RWPE2 (cell line): ENCODE results near the gene DLG5.
"Not testable (repeated sequence)": the region's sequence is repeated elsewhere in the genome, so short reads cannot be mapped to it uniquely, and the experiment has no call there.

Experiments used
- ATAC-seq: fragments of 200-7000 bp; cut with Tn5 transposase; 3 replicates; pipeline ENCODE4 v1.9.1; 2021; ENCODE audit warnings: low read depth
- DNase-seq: peaks from one replicate; pipeline ENCODE4 v3.0.0-alpha.2; 2020; ENCODE audit warnings: low spot score
- H3K27ac ChIP-seq: fragments of 450-650 bp; 2 replicates; pipeline ENCODE4 v1.5.1; 2017; ENCODE audit warnings: mild to moderate bottlenecking; ENCODE audit not compliant: poor library complexity, severe bottlenecking
- H3K27me3 ChIP-seq: fragments of 250-450 bp; sonication (Bioruptor Pico); 2 replicates; pipeline ENCODE4 v1.5.1; 2021; ENCODE audit warnings: mild to moderate bottlenecking, moderate library complexity; ENCODE audit not compliant: insufficient read depth, poor library complexity, severe bottlenecking
- H3K36me3 ChIP-seq: fragments of 250-450 bp; sonication (Bioruptor Pico); 2 replicates; pipeline ENCODE4 v1.5.1; 2020; ENCODE audit warnings: low read depth, mild to moderate bottlenecking, moderate library complexity
- H3K4me1 ChIP-seq: fragments of 250-450 bp; sonication (Bioruptor Pico); 2 replicates; pipeline ENCODE4 v1.5.1; 2021; ENCODE audit warnings: mild to moderate bottlenecking, moderate library complexity; ENCODE audit not compliant: insufficient read depth, poor library complexity, severe bottlenecking
- H3K4me3 ChIP-seq: fragments of 250-450 bp; sonication (Bioruptor Pico); 2 replicates; pipeline ENCODE4 v1.5.1; 2021; ENCODE audit warnings: mild to moderate bottlenecking, moderate library complexity; ENCODE audit not compliant: severe bottlenecking
- H3K9me3 ChIP-seq: fragments of 250-450 bp; sonication (Bioruptor Pico); 2 replicates; pipeline ENCODE4 v1.5.1; 2021; ENCODE audit warnings: mild to moderate bottlenecking, moderate library complexity; ENCODE audit not compliant: severe bottlenecking
- CTCF ChIP-seq: fragments of 450-650 bp; IDR thresholded peaks from one replicate; pipeline ENCODE4 v1.5.1; 2017; ENCODE audit warnings: mild to moderate bottlenecking, moderate library complexity; ENCODE audit not compliant: poor library complexity, severe bottlenecking

DLG5 gene

DNA sequence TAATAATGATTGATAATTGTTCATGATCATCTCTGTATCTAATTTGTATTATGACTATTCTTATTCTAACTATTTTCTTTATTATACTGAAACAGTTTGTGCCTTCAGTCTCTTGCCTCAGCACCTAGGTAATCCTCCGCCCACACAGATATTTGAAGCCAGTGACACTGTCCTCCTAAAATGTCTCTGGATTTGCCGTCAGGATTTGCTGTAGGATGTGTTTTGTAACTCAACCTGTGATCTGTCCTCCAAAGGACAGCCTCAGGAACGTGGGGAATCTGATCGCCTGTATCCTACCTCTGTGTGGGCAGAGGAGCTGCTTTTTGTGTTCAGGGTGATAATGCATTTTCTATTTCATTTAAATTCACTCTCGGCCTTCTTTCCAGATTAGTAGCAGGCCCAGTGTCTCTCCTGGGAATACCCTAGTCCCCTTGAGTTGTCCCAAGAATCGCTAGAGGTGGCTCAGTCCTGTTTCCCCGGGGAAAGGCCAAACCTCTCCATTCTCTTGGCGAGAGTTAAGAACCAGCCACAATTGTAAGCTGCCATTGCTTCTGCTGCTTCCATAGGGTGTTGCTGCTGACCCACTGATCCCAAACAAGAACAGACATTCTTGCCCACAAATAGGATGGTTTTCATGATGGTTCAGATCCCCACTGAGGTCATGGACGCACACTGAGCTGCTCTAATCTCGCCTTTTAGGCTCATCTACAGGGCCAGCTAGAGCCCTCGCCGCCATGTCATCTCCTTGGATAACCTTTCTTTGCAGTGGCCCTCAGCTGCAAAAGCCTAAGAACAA, 152.7 kb downstream of the DLG5 start:
- Histone ChIP-seq H3K4me1 (no peaks in the 10 kb centered on the region), H3K27ac (no peak overlapping the region), H3K36me3 (no peaks in the 10 kb centered on the region; the same call in 1 of the 2 replicates), H3K4me3 (no peak overlapping the region), H3K9me3 (peaks cover 5% of the 10 kb centered on the region), H3K27me3 (no peaks in the 10 kb centered on the region)
- TF ChIP-seq CTCF = no peak
- no peak for ATAC-seq
- DNase-seq = no peak

DNA sequence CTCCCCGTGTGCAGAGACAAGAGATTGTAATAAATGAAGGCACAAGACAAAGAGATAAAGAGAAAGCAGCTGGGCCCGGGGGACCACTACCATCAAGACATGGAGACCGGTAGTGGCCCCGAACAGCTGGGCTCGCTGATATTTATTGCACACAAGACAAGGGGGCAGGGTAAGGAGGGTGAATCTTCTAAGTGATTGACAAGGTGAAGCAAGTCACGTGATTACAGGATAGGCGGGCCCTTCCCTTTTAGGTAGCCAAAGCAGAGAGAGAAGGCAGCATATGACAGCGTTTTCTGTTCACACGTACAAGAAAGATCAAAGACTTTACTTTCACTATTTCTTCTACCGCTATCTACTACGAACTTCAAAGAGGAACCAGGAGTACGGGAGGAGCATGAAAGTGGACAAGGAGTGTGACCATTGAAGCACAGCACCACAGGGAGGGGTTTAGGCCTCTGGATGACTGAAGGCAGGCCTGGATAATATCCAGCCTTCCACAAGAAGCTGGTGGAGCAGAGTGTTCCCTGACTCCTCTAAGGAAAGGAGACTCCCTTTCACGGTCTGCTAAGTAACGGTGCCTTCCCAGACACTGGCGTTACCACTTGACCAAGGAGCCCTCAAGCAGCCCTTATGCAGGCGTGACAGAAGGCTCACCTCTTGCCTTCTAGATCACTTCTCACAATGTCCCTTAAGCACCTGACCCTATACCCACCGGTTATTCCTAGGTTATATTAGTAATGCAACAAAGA, 153.5 kb downstream of the DLG5 start:
- ATAC-seq, DNase-seq, H3K27ac ChIP-seq, H3K4me3 ChIP-seq, H3K27me3 ChIP-seq, H3K36me3 ChIP-seq, H3K9me3 ChIP-seq, H3K4me1 ChIP-seq: not testable (repeated sequence)

DNA sequence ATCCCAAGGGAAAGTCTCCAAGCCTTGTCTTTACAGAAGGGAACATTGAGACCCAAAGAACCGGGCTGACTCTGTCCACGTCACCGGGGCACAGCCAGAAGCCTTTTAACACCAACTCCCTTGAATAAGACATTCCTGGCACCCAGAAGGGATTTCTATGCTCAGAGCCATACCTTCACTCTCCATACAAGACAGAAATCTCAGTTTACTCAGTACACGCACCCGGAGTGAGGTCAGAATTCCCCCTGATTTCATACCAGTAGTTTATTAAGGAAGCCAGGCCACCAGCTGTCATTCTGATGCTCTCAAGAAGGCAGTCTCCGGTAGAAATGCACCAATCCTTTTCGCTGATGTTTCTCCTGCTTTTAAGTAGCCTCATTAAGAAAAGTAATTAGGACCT, 154.7 kb downstream of the DLG5 start:
- no peak overlapping the region for H3K4me3 ChIP-seq
- DNase-seq (no peak), ATAC-seq (no peak)
- H3K4me1 ChIP-seq = no peaks in the 10 kb centered on the region
- H3K9me3 ChIP-seq = no peaks in the 10 kb centered on the region
- TF ChIP-seq CTCF = no peak
- no peak overlapping the region for H3K27ac ChIP-seq
- no peaks in the 10 kb centered on the region for H3K27me3 ChIP-seq
- H3K36me3 ChIP-seq = no peaks in the 10 kb centered on the region

DNA sequence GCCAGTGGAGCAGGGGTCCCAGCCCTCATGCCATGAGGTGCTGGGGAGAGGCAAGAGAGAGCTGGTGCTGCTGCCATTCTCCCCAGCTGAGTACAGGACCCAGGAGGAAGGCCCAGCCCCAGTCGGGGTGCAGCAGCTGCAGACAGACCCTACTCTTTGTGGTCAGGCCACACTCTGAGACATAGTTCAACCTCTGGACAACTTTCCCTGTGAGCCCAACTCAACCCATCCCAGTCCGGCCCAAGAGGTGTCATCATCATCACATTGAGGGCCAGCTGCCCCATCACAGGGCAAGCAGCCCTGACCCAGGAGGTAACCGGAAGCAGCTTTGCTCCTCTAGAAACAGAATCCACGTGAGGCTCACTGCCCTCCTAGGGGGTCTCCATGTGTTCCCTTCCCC, 155.1 kb downstream of the DLG5 start:
- H3K9me3 ChIP-seq = no peaks in the 10 kb centered on the region
- no peak for DNase-seq
- H3K4me1 ChIP-seq = no peaks in the 10 kb centered on the region
- no peaks in the 10 kb centered on the region for H3K36me3 ChIP-seq
- H3K4me3 ChIP-seq = no peak overlapping the region
- no peak for TF ChIP-seq CTCF
- no peaks in the 10 kb centered on the region for H3K27me3 ChIP-seq
- peak; percentile 8; the same call in 1 of the 3 replicates for ATAC-seq
- H3K27ac ChIP-seq = no peak overlapping the region

DNA sequence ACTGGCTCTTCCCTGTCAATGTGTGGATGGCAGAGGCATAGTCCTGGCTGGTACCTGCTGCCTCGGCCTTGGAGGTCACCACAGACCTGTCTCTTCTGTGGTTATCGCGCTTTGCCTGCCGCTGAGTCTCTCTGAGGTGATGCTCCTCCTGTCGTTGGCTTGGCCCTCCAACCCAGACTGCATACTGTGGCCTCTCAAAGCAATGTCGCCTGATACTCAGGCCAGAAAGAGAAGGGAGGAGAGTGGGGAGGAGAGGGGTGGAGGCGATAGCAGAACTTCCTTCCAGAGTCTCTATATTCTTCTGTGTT, 155.7 kb downstream of the DLG5 start:
- H3K27ac ChIP-seq = no peak overlapping the region
- DNase-seq = no peak

More for the DNA sequence above, 155.7 kb downstream of the DLG5 start:
- no peaks in the 10 kb centered on the region for H3K4me1 ChIP-seq
- H3K4me3 ChIP-seq = no peak overlapping the region
- TF ChIP-seq CTCF = no peak
- H3K36me3 ChIP-seq = no peaks in the 10 kb centered on the region
- no peak for ATAC-seq
- H3K27me3 ChIP-seq = no peaks in the 10 kb centered on the region
- H3K9me3 ChIP-seq = no peaks in the 10 kb centered on the region
